HL-60 (cell line): Measurements from ENCODE around the gene ZMIZ1.

Experiments used
- CTCF ChIP-seq: IDR thresholded peaks from one replicate; pipeline ENCODE4 v1.5.1; 2011; ENCODE audit warnings: low read length, control low read depth, inconsistent platforms; ENCODE audit not compliant: insufficient read depth
- GABPA ChIP-seq: IDR thresholded peaks from 2 replicates; pipeline ENCODE4 v1.6.1; 2012; ENCODE audit warnings: low read depth
- POLR2AphosphoS5 ChIP-seq: IDR thresholded peaks from 2 replicates; pipeline ENCODE4 v1.6.1; 2012; ENCODE audit warnings: low read depth
- REST ChIP-seq: IDR thresholded peaks from 2 replicates; pipeline ENCODE4 v1.6.1; 2012; ENCODE audit warnings: low read depth; ENCODE audit not compliant: insufficient replicate concordance
- SPI1 ChIP-seq: IDR thresholded peaks from 2 replicates; pipeline ENCODE4 v1.6.1; 2012; ENCODE audit warnings: low read depth, mild to moderate bottlenecking, borderline replicate concordance

DNA sequence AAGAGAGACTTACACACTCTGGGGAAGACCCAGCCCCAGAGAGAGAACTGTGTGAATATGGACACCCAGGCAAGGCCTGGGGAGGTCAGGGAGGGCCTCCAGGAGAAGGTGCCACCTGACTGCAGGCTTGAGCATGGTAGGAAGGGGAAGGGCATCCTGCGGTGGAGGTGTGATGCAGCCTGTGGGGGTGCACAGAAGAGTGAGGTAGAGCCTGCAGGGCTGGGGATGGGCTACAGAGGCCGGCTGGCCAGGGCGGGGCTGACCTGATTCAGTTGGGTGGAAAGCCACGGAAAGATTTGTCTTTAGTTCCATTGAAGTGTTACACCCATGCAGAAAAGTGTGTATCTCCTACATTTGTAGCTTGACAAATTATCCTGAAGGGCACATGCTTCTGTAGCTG, 47.6 kb downstream of the ZMIZ1 start:
- no peak for TF ChIP-seq CTCF
- no peak for TF ChIP-seq REST
- no peak for TF ChIP-seq POLR2AphosphoS5
- no peak for TF ChIP-seq SPI1
- TF ChIP-seq GABPA, result no peak
